ENCODE results near the gene HOXA6.

HOXA6 gene

GRCh38 chr7:27161214-27161720 lies 13.7 kb upstream of the HOXA6 start:
- no peak for DNase-seq (ENCODE audit: low spot score)

- DNase-seq (ENCODE audit: low spot score) = peak; percentile 87
These were observed 13.1 kb upstream of the HOXA6 start for GRCh38 chr7:27160546-27161213.

- no peak for DNase-seq (ENCODE audit: low spot score)
These were observed 12.6 kb upstream of the HOXA6 start for GRCh38 chr7:27160145-27160545.

GRCh38 chr7:27159266-27160144 lies 11.9 kb upstream of the HOXA6 start:
- no peak for DNase-seq (ENCODE audit: low spot score)

GRCh38 chr7:27158436-27159265 lies 11.1 kb upstream of the HOXA6 start:
- DNase-seq (ENCODE audit: low spot score) = no peak

- no peak for DNase-seq (ENCODE audit: low spot score)
These were observed 10.3 kb upstream of the HOXA6 start for GRCh38 chr7:27157702-27158431.

GRCh38 chr7:27156916-27157701 lies 9.5 kb upstream of the HOXA6 start:
- DNase-seq (ENCODE audit: low spot score) = no peak

GRCh38 chr7:27156508-27156898 lies 8.9 kb upstream of the HOXA6 start, which contains the start of gene HOXA7:
TSS of gene HOXA7 (minus strand) at chr7:27156675. CDS start at chr7:27156545, 130 bp downstream.
- DNase-seq (ENCODE audit: low spot score) = no peak

GRCh38 chr7:27155816-27156507 lies 8.4 kb upstream of the HOXA6 start:
- DNase-seq (ENCODE audit: low spot score) = no peak

- DNase-seq (ENCODE audit: low spot score) = no peak
These were observed 7.6 kb upstream of the HOXA6 start for GRCh38 chr7:27154901-27155815.

- no peak for DNase-seq (ENCODE audit: low spot score)
These were observed 6.8 kb upstream of the HOXA6 start for GRCh38 chr7:27154369-27154768.

GRCh38 chr7:27153526-27153925 lies 6.0 kb upstream of the HOXA6 start:
- DNase-seq (ENCODE audit: low spot score) = no peak

- no peak for DNase-seq (ENCODE audit: low spot score)
These were observed 5.4 kb upstream of the HOXA6 start for GRCh38 chr7:27152816-27153442.

- peak; percentile 64 for DNase-seq (ENCODE audit: low spot score)
These were observed 4.6 kb upstream of the HOXA6 start, which contains the start of gene HOXA3 for GRCh38 chr7:27151931-27152815. TSS of gene HOXA3 (minus strand) at chr7:27152583. CDS start at chr7:27110640, 41,943 bp downstream.

GRCh38 chr7:27151341-27151930 lies 3.9 kb upstream of the HOXA6 start:
- DNase-seq (ENCODE audit: low spot score) = no peak

GRCh38 chr7:27150568-27151340 lies 3.2 kb upstream of the HOXA6 start:
- DNase-seq (ENCODE audit: low spot score) = peak; percentile 94

Data from hepatic stellate cell (primary cell).